ENCODE data around the gene CHMP2A. TPM values are rescaled to one million over a fixed set of nuclear protein-coding genes. Genes with fewer than 3 reads are reported as not detected.
"Not testable (repeated sequence)": the region's sequence is repeated elsewhere in the genome, so short reads cannot be mapped to it uniquely, and the experiment has no call there.

CHMP2A gene
- total and polyA plus RNA-seq, 8 donors, result 84.1 to 120 (median 96.2) TPM

GRCh38 chr19:58578012-58578925 is 23.4 kb upstream of the CHMP2A start:
- DNase-seq (peak in 1 of 4 donors; percentile 44), ATAC-seq (no peak)
- Histone ChIP-seq H3K4me3 (no peak overlapping the region), H3K27ac (no peak overlapping the region), H3K9me3 (no peaks in the 10 kb centered on the region), H3K27me3 (no peaks in the 10 kb centered on the region), H3K4me1 (peaks cover 9 to 37% of the 10 kb centered on the region in 2 donors), H3K36me3 (peaks cover 0 to 20% of the 10 kb centered on the region in 2 donors)
- intact Hi-C loops (cut with DNase I), result no loop called here
- TF ChIP-seq, protein P1, sequence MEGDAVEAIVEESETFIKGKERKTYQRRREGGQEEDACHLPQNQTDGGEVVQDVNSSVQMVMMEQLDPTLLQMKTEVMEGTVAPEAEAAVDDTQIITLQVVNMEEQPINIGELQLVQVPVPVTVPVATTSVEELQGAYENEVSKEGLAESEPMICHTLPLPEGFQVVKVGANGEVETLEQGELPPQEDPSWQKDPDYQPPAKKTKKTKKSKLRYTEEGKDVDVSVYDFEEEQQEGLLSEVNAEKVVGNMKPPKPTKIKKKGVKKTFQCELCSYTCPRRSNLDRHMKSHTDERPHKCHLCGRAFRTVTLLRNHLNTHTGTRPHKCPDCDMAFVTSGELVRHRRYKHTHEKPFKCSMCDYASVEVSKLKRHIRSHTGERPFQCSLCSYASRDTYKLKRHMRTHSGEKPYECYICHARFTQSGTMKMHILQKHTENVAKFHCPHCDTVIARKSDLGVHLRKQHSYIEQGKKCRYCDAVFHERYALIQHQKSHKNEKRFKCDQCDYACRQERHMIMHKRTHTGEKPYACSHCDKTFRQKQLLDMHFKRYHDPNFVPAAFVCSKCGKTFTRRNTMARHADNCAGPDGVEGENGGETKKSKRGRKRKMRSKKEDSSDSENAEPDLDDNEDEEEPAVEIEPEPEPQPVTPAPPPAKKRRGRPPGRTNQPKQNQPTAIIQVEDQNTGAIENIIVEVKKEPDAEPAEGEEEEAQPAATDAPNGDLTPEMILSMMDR (IDR thresholded peaks at IDR 0.05), result no peak

DNA sequence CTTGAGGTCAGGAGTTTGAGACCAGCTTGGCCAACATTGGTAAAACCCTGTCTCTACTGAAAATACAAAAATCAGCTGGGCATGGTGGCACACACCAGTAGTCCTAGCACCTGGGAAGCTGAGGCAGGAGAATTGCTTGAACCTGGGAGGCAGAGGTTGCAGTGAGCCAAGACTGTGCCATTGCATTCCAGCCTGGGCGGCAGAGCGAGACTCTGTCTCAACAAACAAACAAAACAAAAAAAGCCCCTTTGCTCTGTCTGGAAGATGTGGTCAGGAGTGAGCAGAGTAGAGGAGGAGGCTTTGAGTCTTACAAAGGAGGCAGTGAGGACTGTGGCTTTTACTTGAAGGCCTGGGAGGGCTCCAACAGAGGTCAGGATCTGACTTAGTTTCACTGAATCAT is 22.7 kb upstream of the CHMP2A start:
- intact Hi-C loops (cut with DNase I); H3K4me3 ChIP-seq; H3K27ac ChIP-seq; ATAC-seq; H3K9me3 ChIP-seq; H3K27me3 ChIP-seq; DNase-seq: not testable (repeated sequence)
- Histone ChIP-seq H3K36me3 (peaks cover 0 to 13% of the 10 kb centered on the region in 2 donors), H3K4me1 (peaks cover 9 to 38% of the 10 kb centered on the region in 2 donors)

- Histone ChIP-seq H3K9me3 (no peaks in the 10 kb centered on the region), H3K27ac (peak overlapping the region; percentile 89 to 99), H3K36me3 (peaks cover 0 to 8% of the 10 kb centered on the region in 2 donors), H3K27me3 (no peaks in the 10 kb centered on the region), H3K4me1 (peaks cover 9 to 43% of the 10 kb centered on the region in 2 donors), H3K4me3 (peak overlapping the region; percentile 80 to 81)
- intact Hi-C loops (cut with DNase I), result no loop called here
- peak; percentile 74 for ATAC-seq
- TF ChIP-seq, protein P1 (IDR thresholded peaks at IDR 0.05), result no peak
- peak; percentile 92 to 96 (median 96) for DNase-seq
Observed at GRCh38 chr19:58575183-58576041, 20.5 kb upstream of the CHMP2A start.

- H3K36me3 ChIP-seq, result peaks cover 0 to 25% of the 10 kb centered on the region in 2 donors
- DNase-seq, result no peak
- TF ChIP-seq, protein P1 (IDR thresholded peaks at IDR 0.05), result no peak
- intact Hi-C loops (cut with DNase I), result no loop called here
- H3K27me3 ChIP-seq, result no peaks in the 10 kb centered on the region
- no peak for ATAC-seq
- peak overlapping the region; percentile 55 to 81 for H3K4me3 ChIP-seq
- peak overlapping the region; percentile 95 to 99 for H3K27ac ChIP-seq
- no peaks in the 10 kb centered on the region for H3K9me3 ChIP-seq
- peaks cover 9 to 43% of the 10 kb centered on the region in 2 donors for H3K4me1 ChIP-seq
Observed at GRCh38 chr19:58573658-58574164, 18.8 kb upstream of the CHMP2A start.

GRCh38 chr19:58572818-58573657 is 18.1 kb upstream of the CHMP2A start, which contains the start of gene MZF1:
Gene MZF1 (minus strand): TSS chr19:58573335. CDS start chr19:58571389, 1,946 bp downstream.
- H3K36me3 ChIP-seq, result peaks cover 0 to 32% of the 10 kb centered on the region in 2 donors
- ATAC-seq, result peak; percentile 78
- H3K27me3 ChIP-seq, result no peaks in the 10 kb centered on the region
- peak within 1 kb of the TSS; percentile 55 to 81 for H3K4me3 ChIP-seq
- intact Hi-C loops (cut with DNase I), result no loop called here
- H3K4me1 ChIP-seq, result peaks cover 9 to 43% of the 10 kb centered on the region in 2 donors
- TF ChIP-seq, protein P1 (IDR thresholded peaks at IDR 0.05), result no peak
- H3K27ac ChIP-seq, result peak within 1 kb of the TSS; percentile 95 to 99
- peak; percentile 99 to 100 (median 100) for DNase-seq
- no peaks in the 10 kb centered on the region for H3K9me3 ChIP-seq
